BE2C (cell line): ENCODE measurements around the gene MCM9.

Source experiments
- DNase-seq: peaks from one replicate; pipeline ENCODE4 v3.0.0-alpha.2; 2020
- H3K27me3 ChIP-seq: fragments of 250-450 bp; sonication (Bioruptor Pico); 2 replicates; pipeline ENCODE4 v1.5.1; 2020; ENCODE audit warnings: mild to moderate bottlenecking
- H3K36me3 ChIP-seq: fragments of 250-450 bp; sonication (Bioruptor Pico); 2 replicates; pipeline ENCODE4 v1.5.1; 2020; ENCODE audit warnings: mild to moderate bottlenecking
- H3K4me1 ChIP-seq: fragments of 250-450 bp; sonication (Bioruptor Pico); 2 replicates; pipeline ENCODE4 v1.5.1; 2020
- H3K4me3 ChIP-seq: 2 replicates; pipeline ENCODE4 v1.5.1; 2011; ENCODE audit warnings: low read depth, low read length
- H3K9me3 ChIP-seq: fragments of 250-450 bp; sonication (Bioruptor Pico); 2 replicates; pipeline ENCODE4 v1.5.1; 2020
- CTCF ChIP-seq: IDR thresholded peaks from 2 replicates; pipeline ENCODE4 v1.5.1; 2012; ENCODE audit warnings: mild to moderate bottlenecking, low read depth, low read length

Gene MCM9

GRCh38 chr6:118939683-118940082 is 4.7 kb upstream of the MCM9 start:
- no peak for DNase-seq
- Histone ChIP-seq H3K4me1 (no peaks in the 10 kb centered on the region), H3K4me3 (no peak overlapping the region), H3K27me3 (no peaks in the 10 kb centered on the region), H3K9me3 (no peaks in the 10 kb centered on the region), H3K36me3 (no peaks in the 10 kb centered on the region)
- no peak for TF ChIP-seq CTCF

- no peak for DNase-seq
- Histone ChIP-seq H3K4me1 (no peaks in the 10 kb centered on the region), H3K27me3 (no peaks in the 10 kb centered on the region), H3K36me3 (no peaks in the 10 kb centered on the region), H3K9me3 (no peaks in the 10 kb centered on the region), H3K4me3 (no peak overlapping the region)
- no peak for TF ChIP-seq CTCF
Observed at GRCh38 chr6:118935978-118936703, 1.2 kb upstream of the MCM9 start.

- H3K4me3 ChIP-seq, result peak overlapping the region; percentile 93
- no peaks in the 10 kb centered on the region for H3K9me3 ChIP-seq
- no peak for DNase-seq
- no peaks in the 10 kb centered on the region for H3K36me3 ChIP-seq
- no peaks in the 10 kb centered on the region for H3K27me3 ChIP-seq
- no peak for TF ChIP-seq CTCF
- H3K4me1 ChIP-seq, result no peaks in the 10 kb centered on the region
Observed at GRCh38 chr6:118935331-118935668, 341 bp upstream of the MCM9 start.

GRCh38 chr6:118933855-118934460 is 1.0 kb downstream of the MCM9 start:
- H3K36me3 ChIP-seq, result no peaks in the 10 kb centered on the region
- TF ChIP-seq CTCF, result no peak
- DNase-seq, result no peak

GRCh38 chr6:118932421-118932820 is 2.5 kb downstream of the MCM9 start:
- no peak overlapping the region for H3K4me3 ChIP-seq
- no peaks in the 10 kb centered on the region for H3K27me3 ChIP-seq
- H3K9me3 ChIP-seq, result no peaks in the 10 kb centered on the region
- no peak for TF ChIP-seq CTCF
- no peaks in the 10 kb centered on the region for H3K36me3 ChIP-seq
- no peaks in the 10 kb centered on the region for H3K4me1 ChIP-seq
- DNase-seq, result no peak

More at GRCh38 chr6:118933855-118934460, 1.0 kb downstream of the MCM9 start:
- no peaks in the 10 kb centered on the region for H3K27me3 ChIP-seq
- no peaks in the 10 kb centered on the region for H3K9me3 ChIP-seq
- no peaks in the 10 kb centered on the region for H3K4me1 ChIP-seq
- H3K4me3 ChIP-seq, result peak overlapping the region; percentile 93

GRCh38 chr6:118931436-118931835 is 3.5 kb downstream of the MCM9 start:
- no peaks in the 10 kb centered on the region for H3K4me1 ChIP-seq
- no peak for DNase-seq
- no peak for TF ChIP-seq CTCF

More at GRCh38 chr6:118931436-118931835, 3.5 kb downstream of the MCM9 start:
- Histone ChIP-seq H3K27me3 (no peaks in the 10 kb centered on the region), H3K9me3 (no peaks in the 10 kb centered on the region), H3K4me3 (no peak overlapping the region), H3K36me3 (no peaks in the 10 kb centered on the region; the same call in 1 of the 2 replicates)
